IMR-90 (cell line): ENCODE data around the gene PTPN5.
A peak's percentile ranks its signal among the peaks of the same experiment; 100 is the strongest.

Source experiments
- MXI1 ChIP-seq: IDR thresholded peaks from 2 replicates; pipeline ENCODE4 v1.6.1; 2012; ENCODE audit warnings: low read depth, mild to moderate bottlenecking, low read length, moderate library complexity, borderline replicate concordance
- POLR2A ChIP-seq: IDR thresholded peaks from 2 replicates; pipeline ENCODE4 v1.6.1; 2012; ENCODE audit warnings: mild to moderate bottlenecking, low read depth, low read length
- RFX5 ChIP-seq: IDR thresholded peaks from 2 replicates; pipeline ENCODE4 v1.8.0; 2012; ENCODE audit warnings: low read depth, mild to moderate bottlenecking, low read length, moderate library complexity
- TF ChIP-seq, protein P1 (sequence below): conservative IDR thresholded peaks from 2 replicates; pipeline ENCODE4 v1.5.1; 2012; ENCODE audit warnings: mild to moderate bottlenecking, low read depth, low read length, improper control_type of control experiment

DNA sequence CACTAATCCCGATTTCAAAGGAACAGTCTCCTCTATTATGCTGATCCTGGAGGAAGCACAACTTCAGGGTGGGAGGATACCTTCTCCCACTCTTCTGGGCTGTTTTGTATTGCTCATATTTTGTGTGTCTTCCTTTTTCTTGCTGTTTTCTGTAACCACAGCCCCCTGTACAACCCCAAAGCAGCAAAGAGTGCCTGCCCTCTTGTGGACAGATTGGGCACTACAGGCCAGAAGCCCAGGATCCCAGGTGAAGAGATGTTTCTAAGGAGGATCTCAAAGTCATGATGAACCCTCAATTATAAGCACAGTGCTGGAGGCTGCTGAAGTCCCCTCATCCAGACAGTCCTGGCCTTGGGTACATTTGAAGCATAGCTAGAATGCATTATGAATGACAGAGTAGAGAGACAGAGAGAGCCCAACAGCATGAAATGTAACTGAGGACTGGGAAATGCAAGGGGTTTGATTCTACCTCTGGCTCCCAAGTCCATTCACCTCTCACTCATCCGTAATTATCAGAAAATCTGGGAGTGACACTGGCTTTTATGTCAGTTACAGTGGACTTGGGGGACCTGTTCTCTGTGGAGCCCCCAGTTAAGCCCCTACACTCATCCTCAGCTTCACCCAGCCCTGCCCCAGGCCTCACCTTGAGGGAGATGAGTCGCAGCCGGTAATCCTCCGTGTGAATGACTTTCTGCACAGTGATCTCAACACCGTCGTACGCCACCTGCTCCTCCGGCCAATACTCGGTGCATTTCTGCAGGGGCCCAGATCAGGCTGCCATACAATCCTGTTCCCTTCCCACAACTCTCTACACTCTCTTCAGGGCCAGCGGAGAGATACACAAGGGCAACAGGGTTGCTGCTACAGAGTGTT lies 59.4 kb downstream of the PTPN5 start:
- TF ChIP-seq MXI1 (no peak), POLR2A (no peak), RFX5 (no peak)
- TF ChIP-seq, protein P1, sequence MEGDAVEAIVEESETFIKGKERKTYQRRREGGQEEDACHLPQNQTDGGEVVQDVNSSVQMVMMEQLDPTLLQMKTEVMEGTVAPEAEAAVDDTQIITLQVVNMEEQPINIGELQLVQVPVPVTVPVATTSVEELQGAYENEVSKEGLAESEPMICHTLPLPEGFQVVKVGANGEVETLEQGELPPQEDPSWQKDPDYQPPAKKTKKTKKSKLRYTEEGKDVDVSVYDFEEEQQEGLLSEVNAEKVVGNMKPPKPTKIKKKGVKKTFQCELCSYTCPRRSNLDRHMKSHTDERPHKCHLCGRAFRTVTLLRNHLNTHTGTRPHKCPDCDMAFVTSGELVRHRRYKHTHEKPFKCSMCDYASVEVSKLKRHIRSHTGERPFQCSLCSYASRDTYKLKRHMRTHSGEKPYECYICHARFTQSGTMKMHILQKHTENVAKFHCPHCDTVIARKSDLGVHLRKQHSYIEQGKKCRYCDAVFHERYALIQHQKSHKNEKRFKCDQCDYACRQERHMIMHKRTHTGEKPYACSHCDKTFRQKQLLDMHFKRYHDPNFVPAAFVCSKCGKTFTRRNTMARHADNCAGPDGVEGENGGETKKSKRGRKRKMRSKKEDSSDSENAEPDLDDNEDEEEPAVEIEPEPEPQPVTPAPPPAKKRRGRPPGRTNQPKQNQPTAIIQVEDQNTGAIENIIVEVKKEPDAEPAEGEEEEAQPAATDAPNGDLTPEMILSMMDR, result peak; percentile 84
